ENCODE measurements around the gene PACRG. TPM values are rescaled to one million over a fixed set of nuclear protein-coding genes. Genes with fewer than 3 reads are reported as not detected.
A peak's percentile ranks its signal among the peaks of the same experiment; 100 is the strongest.

PACRG gene
- total RNA-seq, 4 donors from 2014 or later = 1.5 to 10.4 (median 2.1) TPM

GRCh38 chr6:163094881-163095280 lies 367.1 kb downstream of the PACRG start:
- TF ChIP-seq EP300 (IDR thresholded peaks at IDR 0.05) = no peak
- TF ChIP-seq CTCF (IDR thresholded peaks at IDR 0.05) = no peak
- no peak for TF ChIP-seq POLR2A (IDR thresholded peaks at IDR 0.05)
- Histone ChIP-seq H3K36me3 (no peaks in the 10 kb centered on the region), H3K27me3 (no peaks in the 10 kb centered on the region), H3K4me1 (peaks cover 0 to 5% (median 0%) of the 10 kb centered on the region in 4 donors), H3K9me3 (no peaks in the 10 kb centered on the region), H3K27ac (no peak overlapping the region), H3K4me3 (no peak overlapping the region)
- WGBS, 2 donors = 88 to 90% methylated on average over 5 of the region's 5 CpGs
- no peak for DNase-seq (ENCODE audit: low spot score in 2 of 2)

GRCh38 chr6:163095401-163095800 lies 367.6 kb downstream of the PACRG start:
- TF ChIP-seq POLR2A (IDR thresholded peaks at IDR 0.05) = no peak
- TF ChIP-seq EP300 (IDR thresholded peaks at IDR 0.05) = no peak
- TF ChIP-seq CTCF (IDR thresholded peaks at IDR 0.05) = no peak
- no peaks in the 10 kb centered on the region for H3K36me3 ChIP-seq
- DNase-seq (ENCODE audit: low spot score in 2 of 2) = no peak
- H3K27me3 ChIP-seq = no peaks in the 10 kb centered on the region
- H3K27ac ChIP-seq = no peak overlapping the region
- no peak overlapping the region for H3K4me3 ChIP-seq
- peaks cover 0 to 5% (median 0%) of the 10 kb centered on the region in 4 donors for H3K4me1 ChIP-seq
- no peaks in the 10 kb centered on the region for H3K9me3 ChIP-seq
- WGBS, 2 donors = 89 to 92% methylated on average over 9 of the region's 9 CpGs

DNA sequence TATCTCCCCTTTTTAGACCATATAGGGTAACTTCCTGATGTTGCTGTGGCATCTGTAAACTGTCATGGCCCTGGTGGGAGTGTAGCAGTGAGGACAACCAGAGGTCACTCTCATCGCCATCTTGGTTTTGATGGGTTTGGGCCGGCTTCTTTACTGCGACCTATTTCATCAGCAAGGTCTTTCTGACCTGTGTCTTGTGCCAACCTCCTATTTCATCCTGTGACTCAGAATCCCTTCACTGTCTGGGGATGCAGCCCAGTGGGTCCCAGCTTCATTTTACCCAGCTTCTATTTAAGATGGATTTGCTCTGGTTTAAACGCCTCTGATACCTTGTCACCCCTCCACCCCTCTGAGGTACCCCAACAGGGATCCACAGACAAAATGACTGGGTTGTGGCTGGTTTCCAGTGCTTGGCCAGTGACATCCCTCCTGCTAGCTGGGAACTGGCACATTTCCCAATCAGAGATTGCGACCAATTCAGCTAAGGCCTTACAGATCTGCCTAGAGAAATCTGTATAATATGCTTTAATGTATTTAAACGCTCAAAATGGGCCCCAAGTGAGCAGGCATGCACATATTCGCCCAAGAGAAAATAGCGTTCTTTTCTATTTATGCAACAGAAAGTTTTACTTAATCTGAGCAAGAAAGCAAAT lies 371.2 kb downstream of the PACRG start:
- no peak overlapping the region for H3K4me3 ChIP-seq
- DNase-seq (ENCODE audit: low spot score in 2 of 2) = no peak
- no peaks in the 10 kb centered on the region for H3K27me3 ChIP-seq
- peak overlapping the region in 1 of 4 donors; percentile 25 for H3K27ac ChIP-seq
- TF ChIP-seq CTCF (IDR thresholded peaks at IDR 0.05) = no peak
- no peak for TF ChIP-seq POLR2A (IDR thresholded peaks at IDR 0.05)
- TF ChIP-seq EP300 (IDR thresholded peaks at IDR 0.05) = no peak
- no peaks in the 10 kb centered on the region for H3K9me3 ChIP-seq
- peaks cover 0 to 5% (median 0%) of the 10 kb centered on the region in 4 donors for H3K4me1 ChIP-seq
- WGBS, 2 donors = 60 to 63% methylated on average over 8 of the region's 8 CpGs
- H3K36me3 ChIP-seq = no peaks in the 10 kb centered on the region

- TF ChIP-seq POLR2A (IDR thresholded peaks at IDR 0.05) = no peak
- Histone ChIP-seq H3K4me3 (peak overlapping the region in 1 of 4 donors; percentile 12), H3K9me3 (no peaks in the 10 kb centered on the region), H3K27me3 (no peaks in the 10 kb centered on the region), H3K27ac (peak overlapping the region in 1 of 4 donors; percentile 22), H3K36me3 (no peaks in the 10 kb centered on the region), H3K4me1 (peaks cover 0 to 5% (median 0%) of the 10 kb centered on the region in 4 donors)
- WGBS, 2 donors = 60 to 70% methylated on average over 20 to 27 of the region's 27 CpGs
- DNase-seq (ENCODE audit: low spot score in 2 of 2) = no peak
Observed at GRCh38 chr6:163099621-163100171, 371.9 kb downstream of the PACRG start.

DNA sequence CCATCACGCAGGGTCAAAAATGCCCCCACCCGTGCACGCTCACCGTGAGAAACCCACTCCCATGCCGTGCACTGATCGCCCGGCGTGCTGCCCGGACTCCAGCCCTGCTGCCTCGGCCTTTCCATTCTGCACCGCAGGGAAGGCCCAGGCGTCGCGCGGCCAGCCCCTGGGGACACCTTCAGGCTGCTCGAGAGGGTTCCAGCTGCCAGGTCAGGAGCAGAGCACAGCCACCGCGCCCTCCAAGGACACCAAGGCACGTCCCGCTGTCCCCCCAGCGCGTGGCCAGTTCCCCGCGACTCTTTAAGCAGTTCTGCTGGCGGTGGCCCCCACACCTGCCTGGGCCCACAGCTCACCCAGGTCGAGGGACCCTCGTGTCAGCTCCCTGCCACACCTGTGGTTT lies 372.5 kb downstream of the PACRG start:
- peaks cover 0 to 5% (median 0%) of the 10 kb centered on the region in 4 donors for H3K4me1 ChIP-seq
- peak overlapping the region in 1 of 4 donors; percentile 22 for H3K27ac ChIP-seq
- H3K27me3 ChIP-seq = no peaks in the 10 kb centered on the region
- H3K36me3 ChIP-seq = no peaks in the 10 kb centered on the region
- no peak overlapping the region for H3K4me3 ChIP-seq
- TF ChIP-seq POLR2A (IDR thresholded peaks at IDR 0.05) (no peak), EP300 (IDR thresholded peaks at IDR 0.05) (no peak), CTCF (IDR thresholded peaks at IDR 0.05) (no peak)
- no peak for DNase-seq (ENCODE audit: low spot score in 2 of 2)
- 95 to 97% methylated on average over 27 of the region's 27 CpGs for WGBS, 2 donors
- H3K9me3 ChIP-seq = no peaks in the 10 kb centered on the region
